ENCODE data around the gene RCSD1.

The RCSD1 gene

DNA sequence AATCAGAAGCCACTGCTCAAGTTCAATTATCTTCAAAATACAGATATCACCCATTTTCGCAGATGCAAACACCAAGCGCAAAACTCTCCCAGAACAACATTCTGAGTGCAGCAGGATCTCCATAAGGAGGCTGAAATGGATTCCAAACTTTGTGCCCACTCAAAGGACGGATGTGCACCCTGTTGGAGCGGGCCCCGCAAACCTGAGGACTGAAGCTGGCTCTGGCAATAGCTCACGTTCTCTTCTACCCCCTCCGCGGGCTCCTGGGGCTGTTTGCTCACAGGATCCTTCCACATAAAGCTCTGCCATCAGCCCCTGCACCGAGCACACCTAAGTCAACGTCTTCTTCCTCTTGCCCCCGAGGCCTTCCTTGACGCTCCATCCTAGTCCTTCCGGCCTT, 11.7 kb upstream of the RCSD1 start:
- FAIRE-seq, result no peak

DNA sequence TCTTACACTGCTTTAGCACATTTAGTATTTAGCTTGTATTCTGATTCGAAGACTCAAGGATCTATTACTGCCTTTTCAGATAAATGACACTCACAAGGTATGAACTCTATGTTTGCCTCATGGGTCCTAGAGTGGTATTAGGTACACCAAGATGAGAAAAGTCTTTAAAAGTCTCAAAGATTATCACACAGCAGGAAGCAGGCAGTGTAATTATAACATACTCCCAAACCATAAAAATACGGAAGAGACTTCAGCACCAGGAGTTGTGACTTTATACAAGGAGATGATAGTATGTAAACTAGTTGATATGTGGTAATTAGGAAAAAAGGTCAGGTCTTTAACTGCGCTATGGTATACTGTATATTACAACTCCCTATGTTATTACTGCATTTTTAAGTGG, 11.2 kb upstream of the RCSD1 start:
- no peak for FAIRE-seq

DNA sequence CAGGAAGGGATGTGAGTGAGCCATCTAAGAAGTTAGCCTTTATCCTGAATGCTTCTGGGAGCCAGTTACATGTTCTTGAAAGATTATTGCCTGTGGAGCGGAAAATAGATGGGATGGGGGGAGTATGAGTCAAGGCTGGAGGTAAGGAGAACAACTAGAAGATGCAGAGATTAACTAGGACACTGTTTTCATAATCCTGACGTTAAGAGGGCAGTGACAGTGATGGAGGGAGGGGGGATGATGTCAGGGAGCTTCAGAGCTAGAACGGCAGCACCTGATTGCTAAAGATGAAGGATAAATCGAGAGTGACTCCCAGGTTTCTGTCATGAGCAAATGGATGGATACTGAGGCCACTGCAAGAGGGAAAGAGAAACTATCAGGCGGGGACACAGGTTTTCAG, 10.0 kb upstream of the RCSD1 start:
- FAIRE-seq, result no peak

DNA sequence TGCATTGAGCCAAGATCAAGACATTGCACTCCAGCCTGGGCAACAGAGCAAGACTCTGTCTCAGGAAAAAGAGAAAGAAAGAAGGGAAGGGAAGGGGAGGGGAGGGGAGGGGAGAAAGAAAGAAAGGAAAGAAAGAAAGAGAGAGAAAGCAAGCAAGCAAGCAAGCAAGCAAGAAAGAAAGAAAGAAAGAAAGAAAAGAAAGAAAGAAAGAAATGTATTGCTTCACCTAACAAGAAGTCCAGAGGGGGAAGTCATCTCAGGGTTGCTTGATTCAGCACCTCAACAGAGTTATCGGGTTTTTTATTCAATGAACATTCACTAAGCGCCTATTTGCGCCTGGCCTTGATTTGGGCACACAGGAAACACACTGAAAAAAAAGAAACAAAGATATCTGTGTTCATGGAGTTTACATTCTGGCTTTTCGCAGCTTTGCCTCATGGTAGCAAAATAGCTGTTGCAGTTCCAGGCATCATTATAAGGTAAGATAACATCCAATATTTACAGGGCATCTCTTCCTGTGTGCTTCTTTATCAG, 8.2 kb upstream of the RCSD1 start:
- no peak for FAIRE-seq

DNA sequence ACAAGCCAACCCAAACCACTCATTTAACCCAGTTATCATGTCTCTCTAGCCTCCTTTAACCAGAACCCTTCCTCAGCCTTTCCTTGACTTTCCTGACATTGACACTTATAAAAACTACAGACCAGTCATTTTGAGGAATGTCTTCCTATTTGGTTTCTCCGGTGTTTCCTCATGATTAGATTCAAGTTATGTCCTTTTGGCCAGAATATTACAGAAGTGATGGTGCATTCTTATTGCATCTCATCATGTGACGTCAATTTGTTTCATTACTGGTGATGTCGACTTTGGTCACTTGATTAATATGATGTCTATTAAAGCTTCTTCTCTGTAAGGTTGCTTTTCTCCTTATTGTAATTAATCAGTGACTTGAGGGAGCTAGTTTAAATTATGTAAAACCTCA, 6.1 kb upstream of the RCSD1 start:
- FAIRE-seq, result no peak

DNA sequence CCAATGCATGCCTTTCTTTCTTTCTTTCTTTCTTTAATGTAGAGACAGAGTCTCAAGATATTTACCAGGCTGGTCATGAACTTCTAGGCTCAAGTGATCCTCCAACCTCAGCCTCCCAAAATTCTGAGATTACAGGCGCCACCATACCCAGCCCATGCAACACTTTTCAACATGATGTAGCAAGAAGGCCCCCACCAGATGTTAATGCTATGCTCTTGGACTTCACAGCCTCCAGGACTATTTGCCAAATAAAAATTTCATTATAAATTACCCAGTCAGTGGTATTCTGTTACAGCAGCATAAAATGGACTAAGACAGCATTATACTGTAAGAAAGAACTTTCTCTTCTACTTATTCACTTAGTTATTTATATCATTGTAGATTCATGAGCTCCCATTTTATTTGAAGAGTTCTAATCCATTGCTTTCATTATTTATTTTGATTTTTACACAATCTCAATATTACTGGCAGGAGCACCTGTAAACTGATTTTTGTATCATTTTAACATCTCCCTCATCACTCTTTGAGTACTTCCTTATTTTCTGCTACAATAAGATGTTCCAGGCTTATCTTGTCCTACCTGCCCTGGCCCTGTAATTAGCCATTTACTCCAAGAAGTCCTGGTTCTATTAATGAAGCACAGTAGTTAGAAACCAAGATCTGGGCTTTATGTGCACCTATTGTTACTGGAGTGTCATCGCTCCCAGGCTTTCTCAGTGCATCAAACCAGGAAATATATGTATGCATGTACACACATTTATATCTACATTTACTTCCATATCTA, 4.8 kb upstream of the RCSD1 start:
- FAIRE-seq, result no peak

DNA sequence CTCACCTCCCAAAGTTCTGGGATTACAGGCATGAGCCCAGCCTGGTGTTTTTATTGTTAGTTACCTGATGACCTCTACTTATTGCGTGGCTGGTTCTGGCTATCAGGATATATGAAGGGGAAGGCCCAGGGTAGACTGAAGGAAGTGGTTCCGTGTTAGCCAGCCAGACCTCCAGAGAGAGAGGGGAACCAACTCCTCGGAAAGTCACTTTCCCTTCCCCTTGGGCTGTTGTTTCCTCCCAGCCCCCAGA, 2.5 kb upstream of the RCSD1 start:
- FAIRE-seq, result no peak

DNA sequence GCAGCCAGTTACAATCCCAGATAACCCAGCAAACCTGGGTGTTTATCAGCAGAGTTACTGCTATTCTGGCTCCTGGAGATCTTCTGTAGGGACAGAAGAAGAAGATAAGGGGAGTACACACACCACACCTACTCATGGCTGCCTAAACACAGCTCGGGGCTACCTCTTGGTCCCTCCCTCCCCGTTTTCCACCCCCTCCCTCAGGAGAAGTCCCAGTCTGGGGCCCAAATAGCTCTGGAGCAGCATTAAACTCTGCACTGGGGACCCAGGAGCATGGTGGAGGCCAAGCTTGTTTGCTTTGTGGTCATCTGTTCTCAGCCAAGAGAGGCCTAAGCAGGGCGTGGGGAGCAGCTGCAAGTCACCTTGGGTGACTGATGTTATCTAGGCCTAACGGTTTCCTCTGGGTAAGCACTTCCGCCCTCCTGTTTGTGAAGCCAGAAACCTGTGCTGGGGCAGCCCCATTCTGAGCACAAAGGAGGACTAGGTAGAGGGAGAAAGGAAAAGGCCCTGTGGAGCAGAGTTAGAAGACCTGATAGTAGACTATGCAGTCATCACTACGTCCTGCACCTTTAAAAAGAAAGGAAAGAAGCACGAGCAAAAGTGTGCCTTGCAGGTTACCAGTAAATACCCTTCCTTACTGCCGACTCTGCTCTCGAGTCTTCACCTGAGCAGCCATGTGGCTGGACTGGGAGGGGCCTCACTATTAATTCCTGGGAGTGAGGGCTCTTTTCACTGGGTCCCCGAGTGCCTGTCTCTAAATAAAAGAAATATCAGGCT, 2.0 kb upstream of the RCSD1 start:
- no peak for FAIRE-seq

DNA sequence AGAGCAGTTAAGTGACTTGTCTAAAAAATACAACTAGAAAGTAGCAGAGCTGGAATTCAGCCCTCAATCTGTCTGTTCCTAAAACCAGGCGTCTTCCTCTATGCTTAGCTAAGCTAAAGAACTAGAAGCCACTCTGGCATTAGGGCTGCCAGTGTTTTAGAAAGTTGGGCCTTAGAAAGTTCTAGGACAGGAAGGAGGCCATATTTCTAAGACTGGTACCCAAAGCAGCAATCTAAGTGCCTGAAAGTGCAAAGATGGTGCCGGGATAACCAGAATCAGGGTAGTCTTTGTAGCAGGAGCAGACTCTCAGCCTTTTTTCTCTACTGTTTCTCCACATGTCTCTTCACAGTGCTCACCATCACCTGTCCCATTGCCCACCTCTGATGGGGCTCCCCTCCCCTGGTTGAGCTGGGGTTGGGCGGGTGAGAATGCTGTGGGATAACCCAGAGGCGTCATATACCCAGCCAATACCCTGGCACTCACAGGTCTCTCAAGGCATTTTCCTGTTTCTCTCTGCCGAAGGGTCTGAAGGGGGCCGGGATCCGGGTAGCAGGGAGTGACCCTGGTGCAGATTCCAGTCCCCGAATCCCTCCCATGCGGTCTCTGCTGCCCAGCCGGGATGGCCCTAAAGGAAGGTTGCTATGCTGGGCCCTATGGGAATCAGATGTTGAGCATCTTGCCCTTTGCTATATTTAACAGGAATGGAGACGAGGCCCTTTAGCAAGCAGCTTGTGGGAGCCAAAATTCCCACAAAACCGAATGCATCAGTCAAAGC, 1.1 kb upstream of the RCSD1 start:
- no peak for FAIRE-seq

DNA sequence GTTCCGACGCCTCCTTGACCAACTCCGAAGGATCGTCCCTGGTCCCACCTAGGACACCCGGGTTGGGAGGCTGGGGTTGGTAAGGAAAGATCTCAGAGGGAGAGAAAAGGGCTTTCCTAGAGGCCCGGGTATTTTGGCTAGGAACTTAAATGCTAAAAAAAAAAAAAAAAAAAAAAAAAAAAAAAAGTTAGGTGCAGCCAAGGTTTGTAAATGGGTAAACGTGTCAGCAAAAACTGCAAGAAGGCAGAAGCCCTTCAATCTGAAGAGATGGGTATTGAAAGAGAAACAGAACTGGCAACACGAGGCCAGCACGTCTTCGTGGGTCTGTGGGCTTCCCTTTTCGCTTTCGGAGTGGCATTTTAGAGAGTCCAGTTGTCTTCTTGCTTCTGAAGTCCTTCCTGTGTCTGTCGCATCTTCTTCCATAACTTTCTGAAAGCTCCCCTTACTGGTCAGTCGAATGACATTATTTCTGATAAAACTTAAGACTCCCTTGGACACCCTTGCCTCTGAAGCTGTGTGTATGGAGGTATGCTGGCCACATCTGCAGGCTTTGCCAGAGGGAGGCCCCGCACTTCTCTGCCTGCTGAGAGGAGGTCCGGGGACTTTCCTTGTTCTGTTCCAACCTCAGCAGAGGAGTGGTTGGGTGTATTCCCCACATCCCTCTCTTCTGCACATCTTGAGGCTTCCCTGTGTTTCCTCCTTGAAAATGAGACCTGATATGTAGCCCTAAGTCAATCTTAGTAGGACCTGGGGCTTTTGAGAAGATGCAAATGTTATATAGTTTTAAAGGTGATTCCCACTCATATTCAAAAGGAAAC, 745 bp downstream of the RCSD1 start:
- no peak for FAIRE-seq

DNA sequence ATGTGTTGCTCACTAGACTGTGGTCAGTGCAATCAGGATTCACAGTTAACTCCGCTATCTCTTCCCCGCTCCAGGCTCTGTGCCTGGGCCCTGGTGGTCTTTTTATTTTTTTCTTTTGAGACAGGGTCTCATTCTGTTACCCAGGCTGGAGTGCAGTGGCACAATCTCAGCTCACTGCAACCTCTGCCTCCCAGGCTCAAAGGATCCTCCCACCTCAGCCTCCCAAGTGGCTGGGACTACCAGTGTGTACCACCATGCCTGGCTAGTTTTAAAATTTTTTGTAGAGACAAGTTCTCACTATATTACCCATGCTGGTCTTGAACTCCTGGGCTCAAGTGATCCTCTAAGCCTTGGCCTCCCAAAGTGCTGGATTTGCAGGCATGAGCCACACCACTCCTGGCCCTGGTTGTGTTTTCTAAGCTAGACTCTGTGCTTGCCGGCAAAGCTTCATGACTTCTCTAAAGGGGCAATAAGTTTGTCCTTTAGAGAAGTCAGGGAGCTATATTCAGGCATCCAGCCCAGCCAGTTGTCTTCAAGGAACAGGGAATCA, 1.4 kb downstream of the RCSD1 start:
- no peak for FAIRE-seq

DNA sequence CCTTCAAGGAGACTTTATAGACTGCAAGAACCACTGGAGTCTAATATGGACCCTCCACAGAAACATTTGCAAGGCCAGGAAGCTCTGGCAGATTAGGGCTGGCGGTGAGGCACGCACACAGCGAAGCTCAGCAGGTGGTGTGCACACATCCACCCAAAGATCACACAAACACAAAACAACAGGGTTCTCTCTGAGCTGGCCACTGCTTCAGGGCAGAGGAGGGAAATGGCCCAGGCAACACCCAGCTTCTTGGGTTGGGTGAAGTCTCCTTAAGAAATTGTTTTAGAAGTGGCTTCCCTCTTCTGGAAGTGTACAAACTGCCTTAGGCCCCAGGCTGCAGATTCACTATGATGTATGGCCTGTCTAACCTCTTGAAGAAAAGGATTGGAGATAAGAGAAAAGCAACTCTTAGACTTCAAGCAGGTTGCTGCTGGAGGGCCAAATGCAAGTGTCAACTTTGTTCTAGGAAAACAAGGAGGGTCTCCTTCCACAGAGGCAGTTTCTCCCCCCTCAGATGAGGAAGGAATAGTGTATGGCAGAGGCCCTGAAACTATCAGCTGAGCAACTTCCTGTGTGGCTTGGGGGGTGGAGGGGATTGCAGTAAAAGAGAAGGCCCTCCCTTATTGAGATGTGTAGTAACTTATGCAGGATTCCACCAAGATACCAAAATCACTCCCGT, 2.0 kb downstream of the RCSD1 start:
- FAIRE-seq, result no peak

DNA sequence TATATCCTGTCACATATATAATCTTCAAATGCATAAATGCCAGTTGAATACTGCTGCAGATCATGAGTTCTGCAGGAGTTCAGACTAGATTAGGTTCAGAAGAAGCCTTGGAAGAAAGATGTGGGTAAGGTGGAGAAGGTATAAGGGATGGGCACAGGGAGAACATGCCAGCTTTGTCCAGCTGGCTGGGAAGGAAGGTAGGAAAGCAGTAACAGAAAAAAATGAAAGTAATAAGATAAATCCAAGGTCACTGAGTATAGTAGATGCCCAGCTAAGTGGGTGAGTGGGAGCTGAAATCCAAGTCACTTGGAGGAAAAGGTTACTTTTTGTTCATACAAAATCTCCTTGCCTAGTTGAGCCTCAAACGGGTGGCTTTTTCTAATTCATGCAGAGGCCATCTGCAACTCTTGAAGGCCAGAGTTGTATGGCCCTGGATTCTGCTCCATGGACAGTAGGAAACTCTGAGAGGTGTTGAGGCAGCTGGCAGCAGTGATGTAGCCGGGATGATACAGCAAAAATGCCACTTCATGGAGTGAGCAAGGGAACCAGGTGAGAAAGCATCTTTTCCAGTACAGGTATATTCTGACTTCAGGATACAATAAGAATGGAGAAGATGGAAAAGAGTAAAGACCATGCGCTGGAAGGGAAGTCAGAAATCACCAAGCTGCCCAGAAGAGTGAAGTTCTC, 3.4 kb downstream of the RCSD1 start:
- FAIRE-seq, result no peak

DNA sequence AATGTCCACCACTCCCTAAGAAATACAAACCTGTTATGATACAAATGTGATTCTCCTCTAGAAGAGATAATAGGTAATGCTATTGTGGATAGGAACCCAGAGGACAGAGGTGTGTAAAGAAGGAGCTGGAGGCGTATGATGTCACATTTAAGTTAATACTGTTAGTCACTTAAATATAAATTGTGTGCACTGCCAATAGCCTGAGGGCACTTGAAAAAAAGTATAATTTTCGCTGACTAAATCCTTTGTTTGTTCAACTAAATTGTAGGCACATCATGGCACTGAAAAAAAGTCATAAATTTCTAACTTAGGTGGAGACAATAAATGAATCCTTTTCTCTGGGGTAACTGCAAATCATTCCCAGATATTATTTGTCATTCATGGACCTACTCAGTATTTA, 4.4 kb downstream of the RCSD1 start:
- no peak for FAIRE-seq

DNA sequence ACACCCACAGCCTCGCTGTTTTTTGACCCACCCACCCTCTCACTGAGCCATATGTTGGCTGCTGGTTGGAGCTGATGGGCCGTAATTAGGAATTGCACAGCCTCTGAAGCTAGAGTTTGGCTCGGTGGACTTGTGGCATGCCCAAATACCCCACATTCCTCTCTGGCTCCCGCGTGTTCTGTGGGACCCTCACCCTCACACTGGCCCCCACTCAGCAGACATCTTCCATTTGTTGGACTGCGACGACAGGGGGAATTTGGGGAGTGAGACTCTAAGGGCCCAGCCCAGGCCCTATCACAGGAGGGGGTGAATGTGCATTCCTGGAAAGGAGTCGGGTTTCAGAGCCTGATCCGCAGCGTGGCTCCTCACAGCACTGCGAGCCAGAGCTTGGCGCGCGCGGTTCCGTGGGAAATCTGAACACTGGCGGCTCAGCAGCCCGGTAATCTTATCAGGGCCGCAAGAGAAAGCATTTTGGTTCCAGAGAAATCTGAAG, 5.2 kb downstream of the RCSD1 start:
- FAIRE-seq, result no peak

DNA sequence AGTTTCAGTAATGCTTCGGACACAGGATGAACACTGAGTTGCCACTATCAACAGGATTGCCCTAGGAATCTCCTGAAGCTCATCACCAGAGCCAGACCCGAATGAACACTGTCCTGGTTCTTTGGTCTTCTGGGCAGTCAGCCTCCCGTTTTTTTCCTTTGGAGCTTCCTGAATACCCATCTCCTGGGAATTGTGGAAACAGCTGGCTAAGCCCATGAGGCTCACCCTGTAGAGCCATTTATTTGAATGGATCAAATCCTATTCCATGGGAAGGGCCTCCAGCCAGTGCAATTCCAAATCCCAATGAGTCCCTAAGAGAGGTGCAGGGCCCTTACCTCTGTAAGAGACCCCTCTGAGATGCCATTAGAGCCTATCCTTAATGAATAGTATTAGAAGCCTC, 5.9 kb downstream of the RCSD1 start:
- FAIRE-seq, result no peak

DNA sequence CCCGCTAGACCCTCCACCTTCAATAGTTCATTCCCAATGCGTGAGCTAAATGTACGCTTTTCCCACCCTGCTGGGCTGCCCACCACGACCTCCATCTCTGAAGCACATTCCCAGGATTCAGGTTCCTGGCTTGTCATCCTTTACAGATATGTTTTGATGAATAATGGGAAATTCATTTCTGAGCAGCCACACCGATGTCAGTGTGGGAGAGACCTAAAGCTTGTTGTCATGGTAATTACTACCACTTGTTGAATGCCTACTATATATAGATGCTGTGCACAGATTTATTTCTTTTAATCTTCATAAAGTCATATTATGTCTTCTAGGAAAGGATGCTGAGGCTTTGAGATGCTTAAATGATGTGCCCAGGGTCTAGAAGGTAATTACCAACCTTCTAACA, 8.0 kb downstream of the RCSD1 start:
- FAIRE-seq, result no peak

DNA sequence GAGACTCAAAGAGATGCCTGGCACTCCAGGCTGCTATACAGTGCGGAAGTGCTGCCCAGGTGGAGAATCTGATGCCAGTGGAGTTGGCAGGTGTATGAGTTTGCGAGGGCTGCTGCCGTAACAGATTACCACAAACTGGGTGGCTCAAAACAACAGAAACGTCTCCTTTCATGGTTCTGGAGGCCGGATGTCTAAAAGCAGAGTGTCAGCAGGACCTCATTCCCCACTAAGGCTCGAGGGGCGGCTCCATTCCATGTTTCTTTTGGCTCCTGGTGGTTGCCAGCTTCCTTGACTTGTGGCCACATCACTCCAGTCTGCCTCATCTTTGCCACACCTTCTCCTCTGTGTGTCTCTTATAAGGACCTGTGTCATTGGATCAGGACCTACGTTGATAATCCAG, 10.0 kb downstream of the RCSD1 start:
- FAIRE-seq, result no peak

DNA sequence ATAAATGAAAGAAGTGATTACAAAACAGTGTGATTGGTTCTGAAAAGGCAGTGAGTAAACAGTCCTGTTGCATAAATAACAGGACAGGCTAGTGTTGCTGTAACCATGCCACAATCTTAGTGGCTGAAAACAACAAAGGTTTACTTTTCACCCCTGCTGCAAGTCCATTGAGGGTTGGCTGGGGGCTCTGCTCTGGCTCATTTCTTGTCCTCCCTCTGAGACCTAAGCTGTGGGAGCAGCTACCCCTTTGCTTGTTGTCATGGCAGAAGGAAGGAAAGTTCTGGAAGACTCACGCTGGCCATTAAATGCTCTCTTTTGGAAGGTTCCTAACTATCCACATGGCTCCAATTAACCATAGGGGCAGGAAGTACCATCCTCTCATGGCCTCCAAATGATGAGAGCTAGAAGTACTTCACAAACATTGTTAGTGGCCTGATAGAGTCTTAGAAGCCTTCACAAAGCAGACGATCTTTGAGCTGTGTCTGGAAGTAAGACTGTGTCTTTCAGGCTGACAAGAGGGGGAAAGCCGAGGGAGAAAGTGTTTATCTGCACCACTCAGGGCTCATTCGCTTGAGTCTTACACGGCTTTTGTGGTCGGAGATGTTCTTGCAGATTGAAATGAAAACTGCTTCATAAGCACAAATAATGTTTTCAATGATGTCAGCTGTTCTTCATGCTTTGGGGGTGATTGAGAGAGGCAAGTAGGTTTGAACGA, 11.9 kb downstream of the RCSD1 start:
- no peak for FAIRE-seq

DNA sequence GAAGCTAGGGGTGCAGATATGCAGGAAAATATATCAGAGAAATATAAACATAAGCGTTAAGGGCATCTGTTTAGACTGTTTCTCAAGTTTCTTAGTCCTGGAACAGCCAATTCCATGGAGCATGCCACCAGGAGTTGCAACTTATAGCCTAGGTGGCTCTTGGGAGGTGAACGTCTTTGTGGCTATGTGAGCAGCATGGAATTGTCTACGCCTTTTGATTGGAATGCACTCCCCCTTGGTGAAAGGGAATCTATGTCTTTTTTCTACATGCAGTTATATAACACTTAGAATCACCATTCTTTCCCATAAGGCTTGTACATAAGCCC, 12.4 kb downstream of the RCSD1 start:
- FAIRE-seq, result no peak

DNA sequence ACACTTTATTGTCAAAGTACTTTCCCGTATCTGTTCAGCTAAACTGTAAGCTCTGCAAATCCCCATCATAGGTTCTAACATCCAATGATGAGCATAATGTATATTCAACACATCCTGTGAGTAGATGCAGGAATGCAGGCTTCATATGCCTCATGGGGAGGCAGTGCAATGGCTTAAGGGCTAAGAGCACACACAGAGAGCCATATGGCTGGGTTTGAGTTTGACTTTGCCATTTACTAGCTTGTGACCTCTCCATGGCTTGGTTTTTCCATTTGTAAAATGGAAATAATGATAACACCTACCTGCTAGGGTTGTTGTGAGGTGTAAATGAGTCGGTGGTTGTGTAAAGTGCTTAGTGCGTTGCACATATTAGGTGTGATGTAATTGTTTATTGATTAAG, 13.4 kb downstream of the RCSD1 start:
- no peak for FAIRE-seq

All from islet of Langerhans (tissue), 1 donor.